DMS153 treated with DMSO at 0.1 percent for 48 hours (cell line): Measurements from ENCODE around the gene PEX6.
"Not testable (repeated sequence)": the region's sequence is repeated elsewhere in the genome, so short reads cannot be mapped to it uniquely, and the experiment has no call there.

Experiments
- DNase-seq: peaks from one replicate; lab custom pipeline; 2025; ENCODE audit not compliant: unreplicated experiment; lab: John Stamatoyannopoulos, UW

PEX6 gene

GRCh38 chr6:42966571-42966970 is 12.4 kb downstream of the PEX6 start:
- no peak for DNase-seq

DNA sequence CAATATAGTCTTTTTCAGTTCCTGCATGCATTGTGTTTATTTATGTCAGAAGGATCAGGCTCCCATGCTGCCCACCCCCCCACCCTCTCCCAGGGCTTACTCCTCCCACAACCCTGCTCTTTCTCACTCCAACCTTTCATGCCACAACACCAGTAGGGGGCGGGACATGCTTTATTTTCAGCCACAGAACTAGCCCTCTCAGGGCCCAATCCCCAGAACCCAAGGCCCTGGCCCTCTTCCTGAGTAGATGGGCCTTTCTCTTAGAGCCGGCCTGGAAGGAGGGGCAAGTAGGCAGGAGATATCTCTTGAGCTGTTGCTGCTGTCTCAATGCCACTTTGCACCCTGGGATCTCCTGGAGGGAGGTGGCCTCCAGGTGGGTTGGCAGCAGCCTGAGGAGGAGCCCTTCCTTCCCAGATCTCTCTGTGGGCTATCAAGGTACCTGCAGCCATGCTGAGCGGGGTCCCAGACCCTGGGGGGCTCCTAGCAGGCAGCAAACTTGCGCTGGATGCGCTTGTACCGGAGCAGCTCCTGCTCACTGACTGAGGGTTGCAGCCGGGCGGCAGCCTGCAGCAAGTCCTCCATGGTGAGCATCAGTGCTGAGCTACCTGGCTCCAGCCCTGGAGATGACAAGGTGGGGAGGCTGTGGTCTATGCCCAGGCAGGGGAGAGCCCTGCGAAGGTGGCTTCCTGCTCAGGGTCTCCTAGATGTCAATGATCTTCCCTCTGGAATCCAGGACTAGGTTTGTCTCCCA is 15.0 kb downstream of the PEX6 start:
- peak; percentile 4 for DNase-seq

- no peak for DNase-seq
Measured at GRCh38 chr6:42963179-42963854, 15.7 kb downstream of the PEX6 start.

DNA sequence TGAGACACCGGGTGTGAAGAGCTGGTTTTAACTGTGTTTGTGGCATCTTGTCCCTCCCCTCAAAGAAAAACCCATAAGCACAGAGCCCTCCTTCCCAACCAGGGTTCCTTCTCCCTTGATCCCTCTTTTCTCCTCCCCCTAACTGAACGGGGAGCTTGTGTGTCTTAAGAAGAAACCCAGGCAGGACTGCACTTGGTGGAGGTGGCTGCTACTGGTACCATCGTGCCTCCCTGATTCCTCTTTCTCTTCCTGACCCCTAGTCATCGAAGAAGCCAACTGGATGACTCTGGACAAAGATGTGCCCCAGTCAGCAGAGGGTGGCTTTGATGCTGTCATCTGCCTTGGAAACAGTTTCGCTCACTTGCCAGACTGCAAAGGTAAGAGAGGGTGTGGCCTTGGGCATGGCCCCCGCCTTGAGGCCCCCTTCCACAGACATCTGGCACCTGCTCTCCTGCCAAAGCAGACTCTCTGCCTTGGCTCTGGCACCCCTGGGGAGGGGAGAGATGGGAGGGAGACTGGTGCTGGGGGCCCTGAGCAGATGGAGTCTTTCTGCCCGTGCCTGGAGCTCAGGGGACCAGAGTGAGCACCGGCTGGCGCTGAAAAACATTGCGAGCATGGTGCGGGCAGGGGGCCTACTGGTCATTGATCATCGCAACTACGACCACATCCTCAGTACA is 16.3 kb downstream of the PEX6 start:
- no peak for DNase-seq

DNA sequence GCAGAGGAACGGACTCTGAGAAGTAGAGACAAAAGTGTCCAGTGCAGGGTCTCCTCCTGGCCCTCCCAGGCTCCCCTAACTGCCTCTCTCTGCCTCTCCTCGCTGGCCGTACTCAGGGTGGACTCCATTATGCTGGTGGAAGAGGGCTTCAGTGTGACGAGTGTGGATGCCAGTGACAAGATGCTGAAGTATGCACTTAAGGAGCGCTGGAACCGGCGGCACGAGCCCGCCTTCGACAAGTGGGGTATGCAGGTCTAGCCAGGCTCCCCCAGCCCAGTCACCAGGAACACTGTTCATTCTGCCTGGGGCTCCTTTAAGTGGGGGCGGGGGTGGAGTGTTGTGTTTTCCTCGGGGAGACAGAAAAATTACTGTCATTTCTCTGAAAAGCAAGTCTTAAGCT is 16.9 kb downstream of the PEX6 start:
- no peak for DNase-seq

DNA sequence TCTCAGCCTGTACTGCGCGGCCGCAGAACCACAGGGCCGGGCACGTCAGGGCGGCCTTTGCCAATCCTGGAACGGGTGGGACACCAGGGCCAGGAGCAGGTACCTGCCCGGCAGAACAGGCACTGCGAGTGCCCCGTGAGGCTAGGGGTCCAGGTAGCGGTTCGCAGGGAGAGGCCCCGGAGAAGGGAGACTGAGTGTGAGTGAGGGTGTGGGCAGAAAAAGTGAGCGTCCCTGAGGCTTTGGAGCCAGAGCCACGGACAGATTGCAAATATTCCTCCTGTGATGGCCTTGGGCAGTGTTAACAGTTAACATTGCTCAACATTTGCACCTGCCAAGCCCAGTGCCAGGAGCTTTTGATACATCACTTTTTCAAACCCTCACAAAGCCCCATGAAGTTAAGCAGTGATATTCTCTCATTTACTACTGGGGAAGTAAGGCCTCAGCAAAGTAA is 17.9 kb downstream of the PEX6 start:
- DNase-seq: no peak

GRCh38 chr6:42960243-42961019 is 18.6 kb downstream of the PEX6 start, which contains the start of gene GNMT:
GNMT (plus strand) TSS chr6:42960754; CDS start chr6:42960768, 14 bp downstream.
- DNase-seq: peak; percentile 48

GRCh38 chr6:42959917-42960242 is 19.1 kb downstream of the PEX6 start:
- DNase-seq: no peak

GRCh38 chr6:42958125-42958524 is 20.9 kb downstream of the PEX6 start:
- DNase-seq: no peak

DNA sequence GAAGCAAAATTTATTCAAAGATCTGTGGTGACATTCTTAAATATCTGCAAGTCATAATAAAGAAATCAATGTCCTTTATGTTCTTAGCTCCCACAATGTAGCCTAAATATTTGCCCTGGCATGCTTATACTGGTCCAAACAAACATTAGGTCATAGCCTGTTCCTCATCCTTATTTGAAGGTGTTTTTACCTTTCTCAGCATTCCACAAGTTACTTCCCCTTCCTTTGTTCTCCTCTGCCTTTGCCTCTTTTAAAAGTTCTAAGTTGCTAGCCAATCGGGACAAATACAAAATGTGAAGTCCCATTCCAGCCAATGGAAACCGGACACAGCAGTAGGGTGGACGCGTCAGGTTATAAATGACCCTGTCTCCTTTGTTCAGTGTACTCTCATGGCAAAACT is 24.6 kb downstream of the PEX6 start:
- DNase-seq: not testable (repeated sequence)

- no peak for DNase-seq
Measured at GRCh38 chr6:42952389-42952788, 26.6 kb downstream of the PEX6 start.

DNA sequence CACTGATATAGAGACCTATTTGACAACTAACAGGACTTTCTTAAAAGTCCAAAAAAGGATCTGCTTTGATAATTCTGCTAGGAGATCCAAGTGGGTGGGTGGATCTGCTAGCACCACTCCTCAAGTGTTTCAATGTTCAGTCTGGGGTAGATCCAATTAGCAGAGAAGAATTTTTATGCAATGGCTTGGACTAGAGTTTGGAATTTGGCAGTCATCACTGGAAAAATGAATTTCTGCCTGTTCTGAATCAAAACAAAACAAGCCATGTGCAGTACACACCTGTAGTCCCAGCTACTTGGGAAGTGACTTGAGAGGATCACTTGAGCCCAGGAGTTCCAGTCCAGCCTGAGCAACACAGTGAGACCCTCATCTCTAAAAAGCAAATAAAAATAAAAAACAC is 31.0 kb downstream of the PEX6 start:
- DNase-seq: no peak

DNA sequence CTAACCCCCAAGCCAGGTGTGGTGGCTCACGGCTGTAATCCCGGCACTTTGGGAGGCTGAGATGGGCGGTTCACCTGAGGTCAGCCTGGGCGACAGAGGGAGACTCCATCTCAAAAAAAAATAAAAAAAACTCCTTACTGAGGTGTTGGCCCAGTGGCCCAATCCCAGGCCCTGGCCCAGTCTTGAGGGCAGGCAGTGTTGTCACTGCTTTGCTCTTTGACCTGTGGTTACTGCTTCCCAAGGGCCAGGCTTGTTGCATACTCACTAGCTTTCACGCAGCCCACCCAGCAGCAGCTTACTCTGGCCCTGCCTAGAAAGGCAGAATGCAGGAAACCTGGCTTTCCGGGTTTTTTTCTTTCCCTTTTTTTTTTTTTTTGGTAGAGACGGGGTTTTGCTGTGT is 36.5 kb downstream of the PEX6 start:
- DNase-seq: no peak

DNA sequence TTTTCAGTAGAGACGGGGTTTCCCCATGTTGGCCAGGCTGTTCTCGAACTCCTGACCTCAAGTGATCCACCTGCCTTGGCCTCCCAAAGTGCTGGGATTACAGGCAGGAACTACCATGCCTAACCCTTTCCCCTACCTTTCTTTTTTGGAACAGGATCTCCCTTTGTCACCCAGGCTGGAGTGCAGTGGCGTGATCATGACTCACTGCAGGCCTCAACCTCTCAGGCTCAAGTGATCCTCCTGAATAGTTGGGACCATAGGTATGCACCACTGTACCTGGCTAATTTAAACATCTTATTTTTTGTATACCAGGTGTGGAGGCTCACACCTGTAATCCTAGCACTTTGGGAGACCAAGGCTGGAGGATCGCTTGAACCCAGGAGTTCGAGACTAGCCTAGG is 37.6 kb downstream of the PEX6 start:
- DNase-seq: not testable (repeated sequence)

GRCh38 chr6:42940493-42941045 is 38.4 kb downstream of the PEX6 start:
- DNase-seq: no peak

DNA sequence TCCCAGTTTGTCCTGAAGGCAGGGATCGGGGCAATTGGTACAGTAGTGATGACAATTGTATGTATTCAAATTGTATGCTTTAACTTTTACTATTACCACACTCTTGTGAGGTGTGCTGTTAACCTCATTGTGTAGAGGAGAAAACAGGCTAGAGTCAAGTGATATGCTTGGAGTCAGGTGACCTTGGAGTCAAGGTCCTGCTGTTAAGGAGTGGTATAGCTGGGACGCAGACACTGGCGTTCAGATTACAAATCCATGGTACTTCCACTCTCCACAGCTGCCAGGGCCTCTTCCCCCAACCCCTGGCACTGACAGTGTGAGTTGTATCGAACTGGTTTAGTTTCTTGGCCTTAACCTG is 39.2 kb downstream of the PEX6 start:
- no peak for DNase-seq

GRCh38 chr6:42938987-42939809 is 39.8 kb downstream of the PEX6 start:
- no peak for DNase-seq

DNA sequence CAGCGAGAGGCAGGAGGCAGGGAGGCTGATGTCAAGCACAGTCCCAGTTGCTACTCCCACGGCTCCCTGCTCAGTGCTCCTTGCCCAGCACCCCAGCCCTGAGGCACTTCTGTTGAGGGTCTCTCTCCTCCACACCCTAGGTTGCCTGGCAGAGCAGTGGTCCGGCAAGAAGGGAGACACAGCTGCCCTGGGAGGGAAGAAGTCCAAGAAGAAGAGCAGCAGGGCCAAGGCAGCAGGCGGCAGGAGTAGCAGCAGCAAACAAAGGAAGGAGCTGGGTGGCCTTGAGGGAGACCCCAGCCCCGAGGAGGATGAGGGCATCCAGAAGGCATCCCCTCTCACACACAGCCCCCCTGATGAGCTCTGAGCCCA is 40.6 kb downstream of the PEX6 start:
- DNase-seq: no peak

- no peak for DNase-seq
Measured at GRCh38 chr6:42937548-42938427, 41.2 kb downstream of the PEX6 start.
